Skeletal muscle satellite cell (primary cell): ENCODE measurements around the gene TFAP2B. TPM values are rescaled to one million over a fixed set of nuclear protein-coding genes. Genes with fewer than 3 reads are reported as not detected.

Experiments used
- H3K27me3 ChIP-seq: 2 replicates; pipeline ENCODE4 v1.7.0; 2013; ENCODE audit warnings: low read length; ENCODE audit not compliant: control insufficient read depth, insufficient read depth
- H3K36me3 ChIP-seq: 2 replicates; pipeline ENCODE4 v1.7.0; 2013; ENCODE audit warnings: mild to moderate bottlenecking, control low read depth, low read length; ENCODE audit not compliant: insufficient read depth
- H3K4me1 ChIP-seq: 2 replicates; pipeline ENCODE4 v1.7.0; 2013; ENCODE audit warnings: low read length; ENCODE audit not compliant: control insufficient read depth, insufficient read depth
- H3K4me2 ChIP-seq: 2 replicates; pipeline ENCODE4 v1.7.0; 2013; ENCODE audit warnings: mild to moderate bottlenecking, low read length
- H3K4me3 ChIP-seq: 2 replicates; pipeline ENCODE4 v1.7.0; 2013; ENCODE audit warnings: low read length
- H3K9ac ChIP-seq: 2 replicates; pipeline ENCODE4 v1.7.0; 2013; ENCODE audit warnings: mild to moderate bottlenecking, low read depth, low read length, moderate library complexity
- H3K9me3 ChIP-seq: replicated peaks from 2 replicates; pipeline ENCODE4 v1.7.0; 2013; ENCODE audit warnings: mild to moderate bottlenecking, control low read depth, low read length
- total RNA-seq: library from RNA; depleted of rRNA; stranded (reverse); fragments of >200 nt; gene quantifications from 2 replicates; pipeline ENCODE4 v1.2.3, GENCODE V29; 2012; rRNA removed

Gene TFAP2B
- total RNA-seq = under 0.01 TPM in 1 of 2 replicates, not detected in the other

DNA sequence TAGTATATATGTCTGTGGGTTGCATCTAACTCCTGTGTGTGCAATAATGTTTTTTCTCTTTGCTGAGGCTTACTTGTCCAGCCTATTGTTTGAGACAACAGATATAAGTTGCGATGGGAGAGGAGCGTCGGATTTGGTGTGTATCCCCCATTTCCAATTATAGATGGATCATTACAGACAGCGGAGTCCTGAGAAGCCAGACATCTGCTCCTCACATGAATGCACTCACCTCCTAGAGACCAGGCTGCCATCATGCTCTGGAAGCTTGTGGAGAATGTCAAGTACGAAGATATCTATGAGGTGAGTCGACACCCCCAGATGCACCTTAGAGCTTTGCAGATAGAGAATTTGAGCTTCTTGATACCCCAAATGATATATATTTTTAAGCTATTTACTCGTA lies at the start of gene TFAP2B:
TFAP2B (plus strand) TSS at position 199 of the 400 bp plus-strand sequence; CDS start at position 220, 21 bp downstream.
- H3K4me3 ChIP-seq = peak within 1 kb of the TSS; percentile 47
- H3K36me3 ChIP-seq = no peaks in the 10 kb centered on the region
- H3K9ac ChIP-seq = peak within 1 kb of the TSS; percentile 58
- peaks cover 48% of the 10 kb centered on the region for H3K27me3 ChIP-seq
- peak within 1 kb of the TSS; percentile 72 for H3K4me2 ChIP-seq
- H3K9me3 ChIP-seq = no peaks in the 10 kb centered on the region
- peaks cover 10% of the 10 kb centered on the region for H3K4me1 ChIP-seq

DNA sequence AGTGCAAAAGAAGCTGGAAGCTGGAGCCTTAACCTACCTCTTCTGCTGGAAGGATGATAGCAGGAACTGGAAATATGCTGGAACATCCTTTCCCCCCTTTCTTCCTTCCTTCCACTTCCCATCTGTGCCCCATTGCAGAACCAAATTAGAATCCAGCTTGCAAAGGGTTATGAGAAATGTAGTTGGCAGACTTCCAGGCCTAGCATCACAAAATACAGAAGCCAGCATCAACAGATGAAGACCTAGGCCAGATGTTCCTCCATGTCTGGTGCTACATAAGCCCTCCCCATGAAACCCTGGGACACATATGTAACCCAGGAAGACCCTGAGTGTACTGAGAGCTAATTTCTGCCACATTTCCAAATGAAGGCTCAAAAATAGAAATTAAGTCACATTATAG lies 40.0 kb upstream of the TFAP2B start:
- Histone ChIP-seq H3K9me3 (no peaks in the 10 kb centered on the region), H3K36me3 (no peaks in the 10 kb centered on the region), H3K4me3 (no peak overlapping the region), H3K9ac (no peak overlapping the region), H3K27me3 (no peaks in the 10 kb centered on the region), H3K4me1 (no peaks in the 10 kb centered on the region), H3K4me2 (no peak overlapping the region)

DNA sequence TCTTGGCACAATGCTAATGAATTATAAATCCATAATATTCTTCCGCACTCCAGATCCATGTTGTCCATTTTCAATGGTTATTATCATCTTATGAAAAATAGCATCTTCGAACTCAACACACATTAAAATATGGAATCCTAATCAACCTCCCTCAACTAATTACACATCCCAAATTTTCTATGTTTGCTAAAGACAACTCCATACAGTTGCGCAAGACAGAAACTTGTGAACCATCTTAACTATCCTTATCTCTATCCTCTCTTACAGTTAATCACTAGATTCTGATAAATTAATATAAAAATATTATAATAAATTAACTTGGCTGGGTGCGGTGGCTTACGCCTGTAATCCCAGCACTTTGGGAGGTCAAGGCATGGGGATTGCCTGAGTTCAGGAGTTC lies 38.3 kb upstream of the TFAP2B start:
- no peaks in the 10 kb centered on the region for H3K4me1 ChIP-seq
- H3K9ac ChIP-seq = no peak overlapping the region
- no peaks in the 10 kb centered on the region for H3K9me3 ChIP-seq
- H3K36me3 ChIP-seq = no peaks in the 10 kb centered on the region
- no peak overlapping the region for H3K4me3 ChIP-seq
- H3K4me2 ChIP-seq = no peak overlapping the region
- no peaks in the 10 kb centered on the region for H3K27me3 ChIP-seq

DNA sequence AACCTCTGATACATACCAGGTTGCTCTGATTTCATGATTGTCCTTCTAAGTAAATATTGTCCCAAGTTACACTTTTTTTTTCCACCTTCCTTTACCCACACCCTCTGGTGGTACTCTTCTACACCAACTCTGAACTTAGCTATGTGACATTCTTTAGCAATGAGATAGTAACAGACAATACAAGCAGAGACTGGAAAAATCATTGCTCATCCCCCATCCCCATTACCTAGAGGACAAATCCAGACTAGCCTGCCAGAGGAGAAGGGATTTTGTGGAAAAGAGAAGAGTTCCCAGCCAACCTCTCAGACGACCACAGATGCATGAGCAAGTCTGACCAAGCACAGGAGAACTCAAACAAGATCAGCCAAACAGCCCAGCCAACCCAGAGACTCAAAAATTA lies 32.8 kb upstream of the TFAP2B start:
- Histone ChIP-seq H3K4me1 (no peaks in the 10 kb centered on the region), H3K4me3 (no peak overlapping the region), H3K27me3 (no peaks in the 10 kb centered on the region), H3K4me2 (no peak overlapping the region), H3K9me3 (no peaks in the 10 kb centered on the region), H3K9ac (no peak overlapping the region), H3K36me3 (no peaks in the 10 kb centered on the region)

DNA sequence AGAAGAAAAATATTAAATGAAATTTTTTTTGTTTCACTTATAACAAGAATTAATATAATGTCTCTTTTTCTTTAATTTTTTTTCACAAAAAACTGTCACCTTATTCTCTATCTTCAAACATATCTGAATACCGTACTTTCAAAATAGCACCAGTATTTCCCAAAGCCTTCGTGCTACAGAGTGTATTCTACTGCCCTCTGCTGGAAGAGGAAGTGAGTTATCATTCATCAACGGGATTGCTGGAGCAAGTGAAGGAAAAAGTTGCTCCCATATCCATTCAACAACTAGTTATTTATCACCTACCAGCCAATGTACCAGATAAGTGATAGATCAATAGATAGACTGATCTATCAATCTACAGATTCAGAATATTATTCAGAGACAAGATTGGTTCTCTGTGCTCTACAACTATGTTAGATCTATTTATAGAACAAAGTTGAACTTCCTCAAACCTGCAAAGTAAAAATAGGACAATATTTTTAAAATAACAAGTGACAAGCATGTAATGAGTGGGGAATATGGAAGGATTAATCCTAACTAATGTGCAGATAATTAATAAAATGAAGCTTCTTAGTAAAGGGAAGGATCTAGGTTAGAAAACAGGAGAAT lies 26.7 kb upstream of the TFAP2B start:
- no peaks in the 10 kb centered on the region for H3K27me3 ChIP-seq
- no peaks in the 10 kb centered on the region for H3K9me3 ChIP-seq
- H3K9ac ChIP-seq = no peak overlapping the region
- no peak overlapping the region for H3K4me3 ChIP-seq
- no peaks in the 10 kb centered on the region for H3K36me3 ChIP-seq
- no peaks in the 10 kb centered on the region for H3K4me1 ChIP-seq
- no peak overlapping the region for H3K4me2 ChIP-seq

DNA sequence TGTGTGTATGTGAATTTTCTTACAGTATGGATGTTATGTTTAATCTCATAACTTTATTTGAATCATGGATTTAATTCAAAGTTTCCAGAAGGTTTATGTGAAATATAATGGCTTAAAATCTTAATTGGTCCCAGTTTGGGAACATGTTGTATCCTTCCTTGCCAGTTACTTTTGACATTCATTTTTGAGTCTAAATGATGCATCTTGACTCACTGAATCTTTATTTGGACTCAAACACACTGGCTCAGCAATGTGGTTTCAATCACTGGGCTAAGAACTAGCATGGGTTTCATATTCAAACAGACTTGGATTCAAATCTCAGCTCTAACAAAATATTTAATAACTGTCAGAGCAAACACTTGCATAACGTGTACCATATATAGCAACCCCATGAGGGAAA lies 25.9 kb upstream of the TFAP2B start:
- H3K36me3 ChIP-seq = no peaks in the 10 kb centered on the region
- no peaks in the 10 kb centered on the region for H3K27me3 ChIP-seq
- H3K9ac ChIP-seq = no peak overlapping the region
- no peak overlapping the region for H3K4me2 ChIP-seq
- no peaks in the 10 kb centered on the region for H3K4me1 ChIP-seq
- no peak overlapping the region for H3K4me3 ChIP-seq
- no peaks in the 10 kb centered on the region for H3K9me3 ChIP-seq

DNA sequence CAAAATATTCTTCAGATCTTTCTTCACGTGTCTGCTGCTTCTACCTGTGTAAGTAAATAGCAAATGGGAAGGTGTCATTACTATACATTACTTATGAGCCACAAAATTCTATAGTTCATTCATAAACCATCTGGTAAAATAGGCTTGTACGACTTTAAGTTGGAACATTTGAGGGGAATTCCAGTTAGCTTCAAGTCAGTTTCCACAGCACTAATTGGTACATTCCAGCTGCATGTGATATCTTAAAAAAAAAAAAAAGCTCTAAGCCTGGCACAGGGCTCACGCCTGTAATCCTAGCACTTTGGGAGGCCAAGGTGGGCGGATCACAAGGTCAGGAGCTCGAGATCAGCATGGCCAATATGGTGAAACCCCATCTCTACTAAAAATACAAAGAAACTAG lies 23.1 kb upstream of the TFAP2B start:
- Histone ChIP-seq H3K4me1 (no peaks in the 10 kb centered on the region), H3K27me3 (no peaks in the 10 kb centered on the region), H3K9ac (no peak overlapping the region), H3K4me3 (no peak overlapping the region), H3K9me3 (no peaks in the 10 kb centered on the region), H3K4me2 (no peak overlapping the region), H3K36me3 (no peaks in the 10 kb centered on the region)

DNA sequence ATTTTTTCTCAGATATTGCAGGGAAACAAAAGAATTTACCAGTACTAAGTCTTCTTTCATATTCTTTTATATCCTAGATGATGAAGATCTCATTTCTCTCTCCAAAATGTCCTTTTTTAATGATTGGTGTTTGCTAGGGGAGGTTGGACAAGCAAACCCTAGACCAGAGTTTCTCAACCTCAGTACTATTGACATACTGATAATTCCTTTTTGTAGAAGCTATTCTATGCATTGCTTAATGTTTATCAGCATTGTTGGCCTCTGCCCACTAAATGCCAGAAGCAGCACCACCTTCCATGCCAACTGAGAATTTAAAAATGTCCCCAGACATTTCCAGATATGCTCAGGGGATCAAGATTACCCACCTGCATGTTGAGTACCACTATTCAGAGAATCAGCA lies 14.4 kb upstream of the TFAP2B start:
- no peak overlapping the region for H3K4me2 ChIP-seq

DNA sequence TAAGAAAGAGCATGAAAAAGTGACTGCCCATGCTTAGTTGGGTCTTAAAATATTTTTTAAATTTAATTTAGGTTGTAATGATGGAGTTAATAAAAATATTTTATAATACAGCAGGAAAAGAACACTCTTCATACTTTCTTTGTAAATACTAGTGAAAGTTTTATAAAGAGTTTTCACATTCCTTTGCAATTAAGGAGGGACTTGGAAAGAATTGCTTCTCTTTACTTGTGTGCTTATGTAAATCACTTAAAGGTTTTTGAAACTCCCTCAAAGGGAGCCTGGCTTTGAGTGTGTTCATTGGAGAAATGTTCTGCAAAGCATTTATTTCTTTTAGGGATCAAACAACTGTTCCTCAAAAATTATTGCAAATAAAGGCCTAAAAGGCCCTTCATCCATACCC lies 11.6 kb upstream of the TFAP2B start:
- Histone ChIP-seq H3K36me3 (no peaks in the 10 kb centered on the region), H3K4me1 (no peaks in the 10 kb centered on the region), H3K9ac (no peak overlapping the region)

More for the DNA sequence above, 14.4 kb upstream of the TFAP2B start:
- Histone ChIP-seq H3K9ac (no peak overlapping the region), H3K4me1 (no peaks in the 10 kb centered on the region), H3K36me3 (no peaks in the 10 kb centered on the region), H3K9me3 (no peaks in the 10 kb centered on the region), H3K4me3 (no peak overlapping the region), H3K27me3 (peaks cover 3% of the 10 kb centered on the region)

DNA sequence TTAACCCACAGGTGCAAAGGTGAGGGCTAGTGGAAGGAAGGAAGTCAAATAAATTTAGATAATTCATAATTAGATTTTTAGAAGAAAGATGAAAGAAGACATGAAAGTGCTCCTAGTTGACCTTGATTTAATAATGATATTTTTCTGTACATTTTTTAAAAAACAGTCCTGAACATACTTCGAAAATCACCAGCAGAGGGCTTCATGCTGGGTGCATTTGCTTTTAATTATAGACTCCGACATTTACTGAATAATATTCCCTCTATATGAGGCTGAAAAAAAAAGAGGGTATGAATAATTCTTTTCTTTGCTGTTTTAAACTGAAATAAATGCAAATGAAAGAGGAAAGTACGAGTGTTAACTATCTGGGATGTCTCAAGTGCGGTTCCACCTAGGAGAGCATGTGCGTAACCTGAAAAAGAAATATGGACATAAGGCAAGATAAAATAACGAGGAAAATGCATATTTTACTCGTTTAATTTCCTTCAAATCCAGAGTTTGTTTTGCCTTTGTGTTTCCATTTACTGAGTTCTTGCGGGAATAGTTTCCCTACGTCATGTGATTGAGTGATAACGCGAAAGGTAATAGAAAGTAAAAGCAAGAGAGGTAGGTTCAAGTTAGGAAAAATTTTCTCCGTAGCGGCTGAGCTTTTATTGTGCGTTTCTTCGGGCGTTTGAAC lies 3.1 kb upstream of the TFAP2B start:
- H3K27me3 ChIP-seq = peaks cover 33% of the 10 kb centered on the region
- peak overlapping the region; percentile 71 for H3K9ac ChIP-seq
- H3K36me3 ChIP-seq = no peaks in the 10 kb centered on the region
- peak overlapping the region; percentile 73 for H3K4me3 ChIP-seq
- H3K4me2 ChIP-seq = peak overlapping the region; percentile 91
- peaks cover 2% of the 10 kb centered on the region for H3K4me1 ChIP-seq
- no peaks in the 10 kb centered on the region for H3K9me3 ChIP-seq

More for the DNA sequence above, 11.6 kb upstream of the TFAP2B start:
- Histone ChIP-seq H3K27me3 (peaks cover 3% of the 10 kb centered on the region), H3K4me2 (no peak overlapping the region), H3K9me3 (no peaks in the 10 kb centered on the region), H3K4me3 (no peak overlapping the region)

DNA sequence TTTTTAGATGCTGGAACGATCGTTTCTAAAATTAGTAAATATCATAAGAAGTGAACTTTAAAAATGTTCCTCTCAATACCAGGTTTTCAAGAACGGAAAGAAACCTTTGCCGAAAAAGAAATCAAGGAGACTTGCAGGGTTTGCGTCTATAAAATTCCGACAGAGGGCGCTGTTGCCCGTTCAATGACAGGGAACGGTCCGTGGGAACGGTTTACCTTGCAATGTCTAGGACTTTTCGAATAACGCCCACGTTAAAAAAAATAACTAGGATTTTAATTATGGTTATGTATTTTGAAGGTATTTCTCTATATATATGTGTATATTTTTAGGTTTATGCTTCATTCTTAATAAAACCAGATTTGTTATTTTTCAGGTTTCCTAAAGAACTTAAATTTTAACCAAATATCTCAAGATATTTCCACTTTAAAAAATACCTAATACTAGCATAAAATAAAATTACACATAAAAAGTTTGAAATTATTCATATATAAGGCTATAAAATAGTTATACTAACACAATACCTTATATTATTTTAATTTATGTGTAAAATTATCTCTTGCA lies 2.5 kb upstream of the TFAP2B start:
- peak overlapping the region; percentile 73 for H3K4me3 ChIP-seq
- no peaks in the 10 kb centered on the region for H3K9me3 ChIP-seq
- H3K27me3 ChIP-seq = peaks cover 39% of the 10 kb centered on the region
- H3K4me2 ChIP-seq = peak overlapping the region; percentile 91
- no peaks in the 10 kb centered on the region for H3K36me3 ChIP-seq
- H3K9ac ChIP-seq = peak overlapping the region; percentile 71
- H3K4me1 ChIP-seq = peaks cover 2% of the 10 kb centered on the region
